BLaER1 (cell line): Measurements from ENCODE around the gene ZNF70.

Experiments
- H3K27ac ChIP-seq: shearing (Covaris generic); formaldehyde crosslinking; 2 replicates; pipeline ENCODE4 v1.8.1; 2022
- H3K27me3 ChIP-seq: shearing (Covaris generic); formaldehyde crosslinking; 2 replicates; pipeline ENCODE4 v1.8.1; 2022
- H3K36me3 ChIP-seq: shearing (Covaris generic); formaldehyde crosslinking; 2 replicates; pipeline ENCODE4 v1.8.1; 2022
- H3K4me1 ChIP-seq: shearing (Covaris generic); formaldehyde crosslinking; 2 replicates; pipeline ENCODE4 v1.8.1; 2022
- H3K4me2 ChIP-seq: shearing (Covaris generic); formaldehyde crosslinking; 2 replicates; pipeline ENCODE4 v1.8.1; 2022
- H3K4me3 ChIP-seq: shearing (Covaris generic); formaldehyde crosslinking; 2 replicates; pipeline ENCODE4 v1.8.1; 2022
- H3K9ac ChIP-seq: shearing (Covaris generic); formaldehyde crosslinking; 2 replicates; pipeline ENCODE4 v1.8.1; 2022
- H3K9me3 ChIP-seq: shearing (Covaris generic); formaldehyde crosslinking; 2 replicates; pipeline ENCODE4 v1.8.1; 2022
- H4K20me1 ChIP-seq: shearing (Covaris generic); formaldehyde crosslinking; 2 replicates; pipeline ENCODE4 v1.8.1; 2022
- Cebpa-rat ChIP-seq: shearing (Covaris generic); IDR thresholded peaks from 2 replicates; pipeline ENCODE4 v1.8.1; 2022

Gene ZNF70

DNA sequence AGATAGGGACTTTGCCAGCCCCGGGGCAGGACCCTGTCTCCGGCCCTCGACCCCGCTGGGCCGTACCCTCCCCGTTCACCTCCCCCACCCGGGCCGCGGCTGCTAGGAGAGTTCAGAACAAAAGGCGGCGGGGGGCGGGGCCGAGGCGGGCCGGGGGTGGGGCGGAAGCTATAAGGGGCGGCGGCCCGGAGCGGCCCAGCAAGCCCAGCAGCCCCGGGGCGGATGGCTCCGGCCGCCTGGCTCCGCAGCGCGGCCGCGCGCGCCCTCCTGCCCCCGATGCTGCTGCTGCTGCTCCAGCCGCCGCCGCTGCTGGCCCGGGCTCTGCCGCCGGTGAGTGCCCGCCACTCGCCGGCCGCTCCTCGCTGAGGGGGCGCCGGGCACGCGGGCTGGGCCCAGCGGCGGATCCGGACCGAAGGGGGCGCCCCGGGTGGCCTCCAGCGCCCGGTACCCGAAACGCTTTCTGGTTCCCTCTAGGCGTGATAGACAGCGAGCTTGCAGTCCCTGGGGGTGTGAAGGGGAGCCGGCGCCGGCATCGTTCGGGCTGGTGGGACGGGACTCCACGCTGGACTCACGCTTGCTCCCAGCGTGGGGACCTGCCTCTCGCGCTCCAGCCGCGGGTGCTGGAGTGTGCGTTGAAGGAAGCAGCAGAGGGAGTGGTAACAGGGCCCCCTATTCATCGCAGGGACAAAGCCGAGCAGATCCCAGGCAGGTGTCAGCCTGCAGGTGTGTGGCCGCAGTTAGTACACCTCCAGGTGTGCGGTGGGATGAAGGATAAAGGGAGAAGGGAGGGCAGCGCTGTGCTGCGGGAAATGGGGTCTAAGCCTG, 21.9 kb upstream of the ZNF70 start, which contains the start of gene MMP11:
TSS of gene MMP11 (plus strand) at position 201 of the 825 bp plus-strand sequence. CDS start at position 223, 22 bp downstream.
- H3K27ac ChIP-seq = peak within 1 kb of the TSS; percentile 94
- peak within 1 kb of the TSS; percentile 93 for H3K9ac ChIP-seq
- no peaks in the 10 kb centered on the region for H3K36me3 ChIP-seq
- no peaks in the 10 kb centered on the region for H3K9me3 ChIP-seq
- no peaks in the 10 kb centered on the region for H3K27me3 ChIP-seq
- H3K4me1 ChIP-seq = peaks cover 93% of the 10 kb centered on the region
- peaks cover 6% of the 10 kb centered on the region for H4K20me1 ChIP-seq
- no peak for TF ChIP-seq Cebpa-rat
- H3K4me3 ChIP-seq = peak within 1 kb of the TSS; percentile 77
- H3K4me2 ChIP-seq = peak within 1 kb of the TSS; percentile 99

DNA sequence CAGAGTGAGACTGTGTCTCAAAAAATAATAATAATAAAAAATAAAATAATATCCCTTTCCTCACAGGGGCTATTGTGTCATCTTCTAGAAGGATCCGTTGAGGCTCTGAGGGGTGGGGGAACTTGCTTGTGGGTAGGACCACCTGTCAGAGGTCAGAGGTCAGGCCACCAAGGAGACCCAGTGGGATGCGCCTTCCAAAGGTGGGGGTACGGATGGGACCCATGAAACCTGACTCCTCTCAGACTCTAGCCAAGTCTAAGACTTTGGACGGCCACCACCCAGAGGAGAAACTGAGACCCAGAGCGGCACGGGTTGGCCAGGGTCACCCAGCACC, 21.4 kb upstream of the ZNF70 start:
- Histone ChIP-seq H3K4me1 (peaks cover 87% of the 10 kb centered on the region), H3K36me3 (no peaks in the 10 kb centered on the region), H3K4me3 (peak overlapping the region; percentile 77), H3K4me2 (peak overlapping the region; percentile 99), H4K20me1 (peaks cover 6% of the 10 kb centered on the region), H3K27me3 (no peaks in the 10 kb centered on the region), H3K9ac (peak overlapping the region; percentile 93), H3K9me3 (no peaks in the 10 kb centered on the region), H3K27ac (peak overlapping the region; percentile 94)
- TF ChIP-seq Cebpa-rat = no peak

DNA sequence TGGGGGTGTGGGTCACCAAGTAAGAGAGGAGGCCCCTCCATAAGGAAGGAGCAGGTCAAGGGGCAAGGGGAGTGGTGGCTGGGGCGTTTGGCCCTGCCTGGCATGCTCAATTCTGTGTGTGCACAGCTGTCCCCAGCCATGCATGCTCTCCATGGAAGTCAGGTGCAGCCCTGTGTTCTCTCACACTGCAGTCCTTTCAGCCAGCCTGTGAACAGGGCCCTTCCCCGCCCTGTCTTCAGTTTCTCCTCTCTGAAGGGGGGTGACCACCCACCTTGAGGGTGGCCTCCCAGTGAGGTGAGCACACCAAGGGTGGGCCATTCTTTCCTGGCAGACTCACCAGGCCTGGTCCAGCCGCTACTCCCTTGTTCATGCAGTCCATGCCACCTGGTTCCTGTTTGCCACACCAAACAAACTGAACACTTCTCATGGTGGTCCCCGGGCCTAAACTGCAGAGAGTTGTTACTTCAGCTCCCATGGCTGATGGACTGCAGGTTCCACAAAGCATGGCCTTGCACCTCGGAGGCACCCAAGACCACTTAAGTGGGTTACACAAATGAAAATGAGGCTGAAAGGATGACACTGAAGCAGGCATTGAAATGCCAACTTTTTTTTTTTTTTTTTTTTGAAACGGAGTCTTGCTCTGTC, 18.5 kb upstream of the ZNF70 start:
- Histone ChIP-seq H3K27ac (peak overlapping the region; percentile 95), H3K27me3 (no peaks in the 10 kb centered on the region), H3K4me3 (no peak overlapping the region), H4K20me1 (peaks cover 28% of the 10 kb centered on the region), H3K9me3 (no peaks in the 10 kb centered on the region), H3K4me2 (peak overlapping the region; percentile 99), H3K4me1 (peaks cover 84% of the 10 kb centered on the region), H3K36me3 (peaks cover 15% of the 10 kb centered on the region), H3K9ac (peak overlapping the region; percentile 93)
- TF ChIP-seq Cebpa-rat = no peak

- Histone ChIP-seq H3K36me3 (peaks cover 21% of the 10 kb centered on the region), H3K4me2 (peak within 1 kb of the TSS; percentile 99), H3K9ac (peak within 1 kb of the TSS; percentile 93), H3K27ac (peak within 1 kb of the TSS; percentile 95), H4K20me1 (peaks cover 41% of the 10 kb centered on the region), H3K27me3 (no peaks in the 10 kb centered on the region), H3K9me3 (no peaks in the 10 kb centered on the region), H3K4me1 (peaks cover 84% of the 10 kb centered on the region), H3K4me3 (peak within 1 kb of the TSS; percentile 82)
- no peak for TF ChIP-seq Cebpa-rat
Measured at GRCh38 chr22:23767673-23768548, 17.0 kb upstream of the ZNF70 start, which contains the start of gene CHCHD10. Gene CHCHD10, minus strand, starts transcription at chr22:23767972. Its CDS starts 98 bp downstream, at chr22:23767874.

GRCh38 chr22:23767303-23767672, 16.4 kb upstream of the ZNF70 start:
- no peak for TF ChIP-seq Cebpa-rat
- Histone ChIP-seq H3K4me3 (peak overlapping the region; percentile 82), H3K27me3 (no peaks in the 10 kb centered on the region), H3K9me3 (no peaks in the 10 kb centered on the region), H3K9ac (peak overlapping the region; percentile 93), H3K4me2 (peak overlapping the region; percentile 99), H3K4me1 (peaks cover 88% of the 10 kb centered on the region), H3K27ac (peak overlapping the region; percentile 95), H3K36me3 (peaks cover 21% of the 10 kb centered on the region), H4K20me1 (peaks cover 43% of the 10 kb centered on the region)

DNA sequence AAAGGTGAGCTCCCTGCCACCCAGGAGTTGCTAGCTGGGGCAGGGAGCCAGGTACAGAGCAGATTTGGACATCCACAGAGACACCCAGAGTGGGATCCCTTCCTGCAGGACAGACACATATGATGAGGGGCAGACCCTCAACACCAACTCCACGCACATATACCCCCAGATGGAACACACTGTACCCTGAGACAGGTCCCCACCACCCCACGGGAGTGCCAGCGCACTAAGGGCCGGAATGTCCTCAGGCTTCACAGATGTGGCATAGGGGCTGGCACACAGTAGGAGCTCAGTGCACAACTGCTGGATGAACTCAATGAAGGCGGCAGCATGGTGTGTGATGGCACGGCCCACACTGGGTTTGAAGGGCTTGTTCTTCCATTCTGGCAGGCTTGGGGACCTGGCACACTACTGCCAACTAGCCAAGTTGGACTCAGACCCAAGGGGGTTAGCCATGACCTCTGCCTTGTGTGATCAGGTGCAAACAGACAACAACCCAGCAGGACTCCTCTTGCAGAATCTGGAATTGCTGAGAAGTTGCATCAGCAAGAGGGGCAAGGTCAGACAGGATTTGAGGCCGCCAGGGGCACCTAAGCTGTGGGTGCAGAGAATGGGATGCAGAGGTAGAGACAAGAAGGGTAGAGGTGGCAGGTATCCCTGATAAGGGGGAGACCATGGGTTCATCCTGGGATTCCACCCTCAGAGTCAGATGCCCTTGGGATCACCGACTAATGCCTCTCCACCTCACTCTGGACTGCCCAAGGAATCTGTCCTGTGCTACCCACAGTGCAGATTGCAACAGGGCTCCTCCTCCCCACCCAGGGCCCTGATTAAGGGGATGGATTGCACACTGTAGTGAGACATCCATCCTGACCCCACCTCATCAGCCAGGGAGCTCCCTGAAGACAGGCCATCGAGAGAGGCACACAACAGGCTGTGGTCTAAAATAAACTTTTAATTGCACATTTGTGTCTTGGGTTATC, 14.3 kb upstream of the ZNF70 start:
- Histone ChIP-seq H3K4me3 (peak overlapping the region; percentile 82), H3K27me3 (no peaks in the 10 kb centered on the region), H3K4me2 (peak overlapping the region; percentile 99), H3K9ac (peak overlapping the region; percentile 72), H4K20me1 (peaks cover 43% of the 10 kb centered on the region), H3K27ac (peak overlapping the region; percentile 77), H3K36me3 (peaks cover 21% of the 10 kb centered on the region), H3K9me3 (no peaks in the 10 kb centered on the region), H3K4me1 (peaks cover 87% of the 10 kb centered on the region)
- no peak for TF ChIP-seq Cebpa-rat

DNA sequence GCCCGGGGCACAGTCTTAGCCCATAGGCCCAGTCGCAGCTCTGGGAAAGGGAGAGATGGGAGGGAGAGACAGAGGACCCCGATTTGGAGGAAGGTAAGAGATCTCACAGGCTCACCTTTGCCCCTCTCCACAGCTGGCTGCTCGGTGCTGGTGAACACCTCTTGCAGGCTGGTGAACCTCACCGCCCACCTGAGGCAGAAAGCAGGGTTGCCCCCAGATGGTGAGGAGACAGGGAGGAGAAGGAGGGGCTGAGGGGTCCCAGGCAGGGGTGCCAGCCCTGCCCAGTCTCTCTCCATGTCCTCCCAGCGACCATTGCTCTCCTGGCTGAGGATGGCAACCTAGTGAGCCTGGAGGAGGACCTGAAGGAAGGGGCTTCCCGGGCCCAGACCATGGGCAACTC, 13.0 kb upstream of the ZNF70 start:
- Histone ChIP-seq H3K9ac (peak overlapping the region; percentile 72), H3K27ac (peak overlapping the region; percentile 77), H3K27me3 (no peaks in the 10 kb centered on the region), H3K36me3 (peaks cover 21% of the 10 kb centered on the region), H3K4me3 (peak overlapping the region; percentile 82), H3K4me2 (peak overlapping the region; percentile 99), H3K9me3 (no peaks in the 10 kb centered on the region), H3K4me1 (peaks cover 86% of the 10 kb centered on the region), H4K20me1 (peaks cover 43% of the 10 kb centered on the region)
- TF ChIP-seq Cebpa-rat = no peak

- H3K9ac ChIP-seq = peak overlapping the region; percentile 72
Measured at GRCh38 chr22:23763579-23763945, 12.7 kb upstream of the ZNF70 start.

More at GRCh38 chr22:23763579-23763945, 12.7 kb upstream of the ZNF70 start:
- peak overlapping the region; percentile 77 for H3K27ac ChIP-seq
- H3K9me3 ChIP-seq = no peaks in the 10 kb centered on the region
- H3K4me1 ChIP-seq = peaks cover 86% of the 10 kb centered on the region
- peaks cover 43% of the 10 kb centered on the region for H4K20me1 ChIP-seq
- peaks cover 21% of the 10 kb centered on the region for H3K36me3 ChIP-seq
- H3K4me2 ChIP-seq = peak overlapping the region; percentile 99
- no peak for TF ChIP-seq Cebpa-rat
- peak overlapping the region; percentile 82 for H3K4me3 ChIP-seq
- no peaks in the 10 kb centered on the region for H3K27me3 ChIP-seq
